GM19193 (cell line): ENCODE results near the gene PRKN.

Experiments
- POLR2A ChIP-seq: IDR thresholded peaks from 4 replicates; pipeline ENCODE4 v1.6.1; 2011; ENCODE audit not compliant: insufficient read depth, insufficient read length; ENCODE audit errors: extremely low read depth

PRKN gene

GRCh38 chr6:162512744-162513143 lies 214.8 kb downstream of the PRKN start:
- no peak for TF ChIP-seq POLR2A

GRCh38 chr6:162497389-162497788 lies 230.2 kb downstream of the PRKN start:
- TF ChIP-seq POLR2A, result no peak

- TF ChIP-seq POLR2A, result no peak
Measured at GRCh38 chr6:162493917-162494316, 233.6 kb downstream of the PRKN start.

GRCh38 chr6:162491637-162492036 lies 235.9 kb downstream of the PRKN start:
- no peak for TF ChIP-seq POLR2A

- no peak for TF ChIP-seq POLR2A
Measured at GRCh38 chr6:162489101-162489976, 238.2 kb downstream of the PRKN start.

GRCh38 chr6:162488444-162488843 lies 239.1 kb downstream of the PRKN start:
- TF ChIP-seq POLR2A, result no peak

- no peak for TF ChIP-seq POLR2A
Measured at GRCh38 chr6:162485464-162485863, 242.1 kb downstream of the PRKN start.

GRCh38 chr6:162481938-162482337 lies 245.6 kb downstream of the PRKN start:
- TF ChIP-seq POLR2A, result no peak

GRCh38 chr6:162481320-162481719 lies 246.2 kb downstream of the PRKN start:
- TF ChIP-seq POLR2A, result no peak

- TF ChIP-seq POLR2A, result no peak
Measured at GRCh38 chr6:162478192-162478671, 249.3 kb downstream of the PRKN start.

- no peak for TF ChIP-seq POLR2A
Measured at GRCh38 chr6:162474722-162475121, 252.8 kb downstream of the PRKN start.

- no peak for TF ChIP-seq POLR2A
Measured at GRCh38 chr6:162471842-162472241, 255.7 kb downstream of the PRKN start.

- no peak for TF ChIP-seq POLR2A
Measured at GRCh38 chr6:162468326-162468725, 259.2 kb downstream of the PRKN start.

GRCh38 chr6:162467679-162468078 lies 259.9 kb downstream of the PRKN start:
- TF ChIP-seq POLR2A, result no peak

- TF ChIP-seq POLR2A, result no peak
Measured at GRCh38 chr6:162463576-162463975, 264.0 kb downstream of the PRKN start.

- no peak for TF ChIP-seq POLR2A
Measured at GRCh38 chr6:162459985-162460384, 267.6 kb downstream of the PRKN start.
